H1 (cell line): ENCODE data around the gene ICA1. TPM values are rescaled to one million over a fixed set of nuclear protein-coding genes. Genes with fewer than 3 reads are reported as not detected.

Experiments used
- CREB1 ChIP-seq: IDR thresholded peaks from 2 replicates; pipeline ENCODE4 v1.6.1; 2012; ENCODE audit warnings: inconsistent platforms
- polyA plus RNA-seq, 7 experiments: library from polyadenylated mRNA; depleted of rRNA in 3 of 7; stranded (reverse) in 5 of 7; unstranded in 2 of 7; fragments of >200 nt in 5 of 7; fragments of 200-250 nt in 2 of 7; gene quantifications; 1 replicate in 5 of 7; 2 replicates in 1 of 7; 4 replicates in 1 of 7; pipeline versions ENCODE4 v1.2.1 to v1.2.3, GENCODE V29; 2011 to 2013; ENCODE audit warnings: missing spikeins in 2 of 7, mixed read lengths in 2 of 7
- total RNA-seq: library from RNA; stranded (reverse); fragmentation: NEBNext Ultra II Directional; extraction: Animal tissue kit (Norgen Biotek cat#: 25700); gene quantifications from 2 replicates; pipeline ENCODE4 v1.2.1, GENCODE V29; 2021

Gene ICA1
- total and polyA plus RNA-seq, 2 of the 8 experiments (the other 6 are each of a cell fraction or from before 2014, with no cell fraction given): 14.9 to 37.1 TPM

GRCh38 chr7:8115547-8116402 lies 146.2 kb downstream of the ICA1 start (continued):
- TF ChIP-seq CREB1: no peak
- TF ChIP-seq, all 59 proteins: peak for 0
